HG03457 (cell line): ENCODE measurements around the gene GJC2.
A peak's percentile ranks its signal among the peaks of the same experiment; 100 is the strongest.

ENCODE experiments used
- ATAC-seq: cut with Tn5 transposase; IDR thresholded peaks from one replicate; pipeline ENCODE4 v1.9.1; 2021; ENCODE audit warnings: moderate number of reproducible peaks; ENCODE audit not compliant: unreplicated experiment

Gene GJC2

DNA sequence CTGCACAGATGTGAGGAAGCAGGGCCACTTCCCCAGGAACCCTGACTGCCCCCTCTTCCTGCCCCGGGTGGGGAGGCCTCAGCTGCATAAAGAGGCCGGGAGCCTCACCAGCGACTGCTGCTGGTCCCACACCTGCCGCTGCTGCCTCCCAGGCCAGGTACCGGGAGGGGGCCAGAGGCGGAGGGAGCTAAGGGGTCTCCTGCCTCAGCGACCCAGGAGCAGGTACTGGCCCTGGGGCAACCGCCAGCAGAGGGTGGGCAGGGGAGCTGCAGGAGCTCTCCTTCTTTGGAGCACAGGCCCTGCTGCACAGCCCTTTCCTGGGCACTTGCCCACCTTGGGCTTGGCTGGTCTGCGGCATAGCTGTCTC is 6.8 kb downstream of the GJC2 start:
- ATAC-seq = no peak

DNA sequence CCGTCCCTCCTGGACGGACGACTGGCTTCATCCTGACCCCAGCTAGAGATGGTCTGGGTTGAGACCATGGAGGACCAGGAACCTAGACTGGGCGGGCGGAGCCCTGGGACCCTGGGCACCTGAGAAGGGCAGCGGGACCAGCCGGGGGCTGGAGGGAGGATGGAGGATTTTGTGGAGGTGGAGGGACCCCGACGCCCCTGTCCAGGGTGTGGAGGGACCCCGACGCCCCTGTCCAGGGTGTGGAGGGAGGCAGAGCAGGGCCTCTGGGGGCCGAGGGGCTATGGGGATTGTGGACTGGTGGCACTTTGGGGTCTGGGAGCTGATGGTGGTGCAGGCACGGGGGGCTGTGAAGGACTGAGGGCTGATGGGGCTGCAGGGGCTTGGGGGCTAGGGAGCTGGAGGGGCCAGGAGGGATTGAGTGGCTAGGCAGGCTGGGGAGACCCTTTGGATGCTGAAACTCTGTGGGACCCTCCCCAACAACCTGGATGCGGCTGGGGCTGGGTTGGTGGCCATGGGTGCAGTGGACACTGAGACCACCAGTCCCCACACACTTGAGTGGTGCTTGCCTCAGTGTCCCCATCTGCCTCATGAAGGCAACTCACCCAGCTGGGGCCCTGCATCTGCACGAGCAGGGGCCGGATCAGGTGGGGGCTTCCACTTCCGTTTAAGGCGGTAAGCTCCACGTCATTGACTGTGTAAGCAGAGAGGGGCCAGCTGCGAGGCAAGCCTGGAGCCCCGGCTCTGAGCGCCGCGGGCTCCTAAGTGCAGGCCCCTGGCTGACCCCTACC is 7.4 kb downstream of the GJC2 start:
- no peak for ATAC-seq

DNA sequence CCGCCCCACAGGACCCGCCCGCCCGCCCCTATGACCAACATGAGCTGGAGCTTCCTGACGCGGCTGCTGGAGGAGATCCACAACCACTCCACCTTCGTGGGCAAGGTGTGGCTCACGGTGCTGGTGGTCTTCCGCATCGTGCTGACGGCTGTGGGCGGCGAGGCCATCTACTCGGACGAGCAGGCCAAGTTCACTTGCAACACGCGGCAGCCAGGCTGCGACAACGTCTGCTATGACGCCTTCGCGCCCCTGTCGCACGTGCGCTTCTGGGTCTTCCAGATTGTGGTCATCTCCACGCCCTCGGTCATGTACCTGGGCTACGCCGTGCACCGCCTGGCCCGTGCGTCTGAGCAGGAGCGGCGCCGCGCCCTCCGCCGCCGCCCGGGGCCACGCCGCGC is 8.0 kb downstream of the GJC2 start:
- no peak for ATAC-seq

DNA sequence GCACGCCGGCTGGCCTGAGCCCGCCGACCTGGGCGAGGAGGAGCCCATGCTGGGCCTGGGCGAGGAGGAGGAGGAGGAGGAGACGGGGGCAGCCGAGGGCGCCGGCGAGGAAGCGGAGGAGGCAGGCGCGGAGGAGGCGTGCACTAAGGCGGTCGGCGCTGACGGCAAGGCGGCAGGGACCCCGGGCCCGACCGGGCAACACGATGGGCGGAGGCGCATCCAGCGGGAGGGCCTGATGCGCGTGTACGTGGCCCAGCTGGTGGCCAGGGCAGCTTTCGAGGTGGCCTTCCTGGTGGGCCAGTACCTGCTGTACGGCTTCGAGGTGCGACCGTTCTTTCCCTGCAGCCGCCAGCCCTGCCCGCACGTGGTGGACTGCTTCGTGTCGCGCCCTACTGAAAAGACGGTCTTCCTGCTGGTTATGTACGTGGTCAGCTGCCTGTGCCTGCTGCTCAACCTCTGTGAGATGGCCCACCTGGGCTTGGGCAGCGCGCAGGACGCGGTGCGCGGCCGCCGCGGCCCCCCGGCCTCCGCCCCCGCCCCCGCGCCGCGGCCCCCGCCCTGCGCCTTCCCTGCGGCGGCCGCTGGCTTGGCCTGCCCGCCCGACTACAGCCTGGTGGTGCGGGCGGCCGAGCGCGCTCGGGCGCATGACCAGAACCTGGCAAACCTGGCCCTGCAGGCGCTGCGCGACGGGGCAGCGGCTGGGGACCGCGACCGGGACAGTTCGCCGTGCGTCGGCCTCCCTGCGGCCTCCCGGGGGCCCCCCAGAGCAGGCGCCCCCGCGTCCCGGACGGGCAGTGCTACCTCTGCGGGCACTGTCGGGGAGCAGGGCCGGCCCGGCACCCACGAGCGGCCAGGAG is 8.6 kb downstream of the GJC2 start:
- ATAC-seq = no peak

DNA sequence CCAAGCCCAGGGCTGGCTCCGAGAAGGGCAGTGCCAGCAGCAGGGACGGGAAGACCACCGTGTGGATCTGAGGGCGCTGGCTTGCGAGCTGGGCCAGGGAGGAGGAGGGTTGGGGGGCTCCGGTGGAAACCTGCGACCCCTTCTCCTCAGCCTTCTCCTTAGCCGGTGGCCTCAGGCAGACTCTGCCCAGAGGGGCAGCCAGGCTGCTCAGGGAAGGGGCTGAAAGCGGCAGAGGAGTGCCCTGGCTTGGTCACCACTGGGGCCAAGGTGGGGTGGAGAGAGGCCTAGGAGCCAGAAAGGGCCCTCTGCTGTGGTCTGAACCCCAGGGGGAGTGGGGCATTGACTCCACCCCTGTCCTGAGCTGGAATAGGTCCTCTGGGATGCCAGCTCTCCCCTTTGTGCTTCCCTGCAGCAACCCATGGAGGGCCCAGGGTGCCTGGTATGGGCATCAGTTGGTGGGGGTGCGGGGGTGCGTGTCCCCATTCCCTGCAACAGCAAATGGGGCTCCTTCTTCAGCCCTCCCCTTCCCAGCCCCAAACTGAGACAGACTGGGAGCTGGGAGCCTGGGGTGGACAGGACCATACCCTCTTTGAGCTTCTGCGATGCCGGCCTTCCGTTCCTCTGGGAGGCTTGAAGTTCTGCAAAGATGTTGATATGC is 9.4 kb downstream of the GJC2 start:
- ATAC-seq = no peak

DNA sequence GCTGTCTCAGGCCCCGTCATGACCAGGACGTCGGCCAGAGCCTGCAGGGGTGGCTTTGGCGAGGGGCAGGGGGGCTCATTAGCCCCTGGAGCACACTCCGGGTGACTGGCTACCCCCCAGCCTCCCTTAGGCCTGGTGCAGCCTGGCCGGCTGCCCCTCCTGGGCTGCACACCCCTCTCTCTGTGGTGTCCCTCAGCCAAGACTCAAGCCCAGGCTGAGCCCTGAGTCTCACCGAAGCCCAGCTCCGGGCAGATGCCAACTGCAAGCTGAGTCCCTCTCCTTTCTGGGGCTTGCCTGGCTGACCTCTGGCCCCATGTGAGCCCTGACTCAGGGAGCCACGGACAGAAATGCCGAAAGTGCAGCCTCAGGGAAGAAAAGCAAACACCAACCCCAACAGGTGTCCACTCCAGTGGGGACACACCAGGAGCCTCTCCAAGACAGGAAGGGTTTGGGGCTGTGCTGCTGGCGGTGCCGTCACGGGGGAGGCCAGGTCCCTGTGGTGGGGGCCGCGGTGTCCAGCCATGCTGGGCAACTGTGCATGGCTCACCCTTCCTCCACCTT is 10.6 kb downstream of the GJC2 start:
- ATAC-seq = no peak

DNA sequence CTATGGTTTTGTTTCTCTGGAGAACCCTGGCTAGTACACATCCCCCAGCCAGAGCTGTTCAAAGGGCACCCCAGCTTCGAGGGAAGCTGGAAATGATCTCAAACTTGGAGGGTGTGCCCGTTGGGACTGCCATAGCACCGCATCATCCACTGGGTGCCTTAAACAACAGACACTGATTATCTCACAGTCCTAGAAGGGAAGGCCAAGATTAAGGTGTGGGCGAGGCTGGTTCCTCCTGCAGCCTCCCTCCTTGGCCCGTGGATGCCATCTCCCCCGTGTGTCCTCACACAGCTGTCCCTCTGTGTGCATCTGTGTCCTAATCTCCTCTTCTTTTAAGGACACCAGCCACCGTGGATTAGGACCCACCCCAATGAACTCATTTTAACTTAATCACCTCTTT is 11.6 kb downstream of the GJC2 start:
- ATAC-seq = no peak

DNA sequence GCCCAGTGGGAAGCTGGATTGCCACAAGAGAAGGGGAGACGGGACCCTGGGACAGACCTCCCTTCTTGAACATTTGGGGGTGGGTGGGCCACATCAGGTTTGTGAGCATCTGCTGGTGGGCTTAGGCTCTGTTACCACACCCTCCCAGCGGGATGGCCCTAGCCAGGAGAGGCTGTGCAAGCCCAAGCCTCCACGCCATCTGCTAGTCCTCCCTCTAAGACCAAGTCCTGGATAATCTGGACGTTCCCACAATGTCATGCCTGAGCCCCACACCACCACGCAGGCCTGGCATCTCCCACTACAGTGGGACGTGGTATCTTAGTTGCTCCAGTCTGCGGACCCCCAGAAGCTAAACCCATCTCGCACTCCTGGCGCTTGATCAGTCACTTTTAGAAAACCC is 12.1 kb downstream of the GJC2 start:
- ATAC-seq = no peak

DNA sequence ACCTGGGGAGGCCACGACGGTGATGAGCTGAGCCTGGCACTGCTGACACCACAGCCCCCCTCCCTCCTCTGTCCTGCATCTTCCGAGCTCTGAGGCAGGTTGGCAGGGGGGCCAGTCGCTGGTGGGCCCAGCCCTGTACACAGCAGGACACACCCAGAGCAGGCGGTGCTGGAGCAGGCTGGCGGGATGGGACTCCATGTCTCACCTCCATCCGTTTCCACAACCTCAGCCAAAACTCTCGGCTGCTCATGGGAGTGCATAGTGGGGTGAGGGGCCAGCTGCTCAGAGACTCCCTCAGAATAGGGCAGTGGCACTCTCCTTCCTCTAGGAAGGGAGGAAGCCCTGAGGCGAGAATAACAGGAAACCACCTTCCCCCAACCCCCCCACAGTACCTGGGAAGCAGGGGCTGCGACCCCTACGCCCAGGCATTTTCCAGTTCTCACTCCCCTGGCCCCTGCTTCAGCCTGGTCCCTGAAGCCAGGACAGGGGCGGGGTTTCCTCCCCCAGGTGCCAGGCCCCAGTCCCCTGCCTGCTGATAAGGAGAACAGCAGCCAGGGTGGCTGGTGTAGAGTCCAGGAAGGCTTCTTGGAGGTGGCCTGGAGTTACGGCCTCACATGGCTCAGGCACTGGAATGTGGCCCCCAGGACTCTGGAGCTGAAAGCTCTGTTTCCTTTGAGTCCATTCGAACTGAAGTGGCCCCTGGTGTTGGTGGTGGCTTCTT is 12.7 kb downstream of the GJC2 start:
- ATAC-seq = no peak

DNA sequence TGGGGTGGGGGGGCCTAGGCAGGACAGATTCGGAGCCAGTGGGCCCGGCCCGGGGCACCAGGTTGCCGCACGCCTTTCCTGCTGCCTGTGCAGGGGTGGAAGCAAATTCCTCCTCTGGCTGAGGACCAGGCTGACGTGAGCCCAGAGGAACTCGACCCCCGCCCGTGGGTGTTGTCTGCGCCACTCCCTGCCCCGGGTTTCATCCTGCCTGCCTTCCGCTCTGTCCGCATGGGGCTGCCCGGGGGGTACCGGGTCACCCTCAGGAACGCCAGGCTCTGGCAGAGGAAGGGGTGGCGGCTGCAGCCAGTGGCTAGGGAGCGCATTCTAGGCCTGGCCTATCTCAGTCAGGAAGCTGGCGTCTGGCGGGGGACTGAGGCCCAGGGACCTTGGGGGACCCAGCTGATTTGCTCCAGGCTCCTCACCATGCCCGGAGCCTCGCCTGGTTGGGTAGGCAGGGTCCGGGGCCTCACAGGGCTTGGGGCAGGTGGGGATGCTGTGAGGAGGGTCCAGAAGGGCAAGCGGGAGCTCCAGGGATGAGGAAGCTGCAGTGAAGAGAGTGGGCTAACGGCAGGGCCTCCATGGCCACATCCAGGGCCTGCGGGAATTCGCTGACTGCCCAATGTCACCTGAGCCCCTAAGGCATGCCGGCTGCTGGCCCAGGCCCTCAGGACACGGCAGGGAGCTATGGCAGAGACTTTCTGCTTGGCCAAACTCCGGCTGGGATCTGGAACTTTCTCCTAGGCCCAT is 13.4 kb downstream of the GJC2 start:
- no peak for ATAC-seq

DNA sequence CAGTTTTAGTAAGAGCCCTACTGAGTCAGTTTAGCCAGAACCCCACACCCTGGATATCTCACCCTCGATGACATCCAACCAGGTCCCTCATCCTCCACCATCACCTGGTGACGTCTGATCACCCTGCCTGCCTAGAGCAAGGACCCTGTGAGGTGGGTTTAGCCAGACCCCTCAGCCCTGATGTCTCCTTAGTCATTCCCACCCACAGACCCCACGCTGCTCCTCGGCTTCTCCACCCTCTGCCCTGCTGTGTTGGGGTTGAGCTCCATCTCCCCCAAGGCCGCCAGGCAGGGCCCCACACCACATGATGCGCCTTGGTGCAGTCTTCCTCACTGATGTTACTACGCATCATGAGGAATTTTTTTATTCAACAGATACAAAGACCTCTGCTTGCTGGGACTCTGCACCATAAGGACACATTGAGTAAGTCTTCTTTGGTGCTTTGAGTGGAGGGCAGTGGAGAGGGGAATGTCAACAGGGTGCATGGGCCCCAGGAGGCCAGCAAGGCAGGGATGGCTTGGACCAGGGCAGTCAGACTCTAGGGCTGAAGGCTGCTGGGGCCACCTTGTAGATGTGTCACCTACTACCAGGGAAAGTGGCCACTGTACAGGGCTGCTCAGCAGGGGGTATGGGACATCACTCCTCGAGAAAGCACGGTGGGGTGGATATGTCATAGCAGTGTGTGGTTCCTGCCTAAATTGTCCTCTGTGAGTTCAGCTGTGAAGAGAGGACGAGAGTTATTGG is 14.2 kb downstream of the GJC2 start:
- ATAC-seq = no peak

DNA sequence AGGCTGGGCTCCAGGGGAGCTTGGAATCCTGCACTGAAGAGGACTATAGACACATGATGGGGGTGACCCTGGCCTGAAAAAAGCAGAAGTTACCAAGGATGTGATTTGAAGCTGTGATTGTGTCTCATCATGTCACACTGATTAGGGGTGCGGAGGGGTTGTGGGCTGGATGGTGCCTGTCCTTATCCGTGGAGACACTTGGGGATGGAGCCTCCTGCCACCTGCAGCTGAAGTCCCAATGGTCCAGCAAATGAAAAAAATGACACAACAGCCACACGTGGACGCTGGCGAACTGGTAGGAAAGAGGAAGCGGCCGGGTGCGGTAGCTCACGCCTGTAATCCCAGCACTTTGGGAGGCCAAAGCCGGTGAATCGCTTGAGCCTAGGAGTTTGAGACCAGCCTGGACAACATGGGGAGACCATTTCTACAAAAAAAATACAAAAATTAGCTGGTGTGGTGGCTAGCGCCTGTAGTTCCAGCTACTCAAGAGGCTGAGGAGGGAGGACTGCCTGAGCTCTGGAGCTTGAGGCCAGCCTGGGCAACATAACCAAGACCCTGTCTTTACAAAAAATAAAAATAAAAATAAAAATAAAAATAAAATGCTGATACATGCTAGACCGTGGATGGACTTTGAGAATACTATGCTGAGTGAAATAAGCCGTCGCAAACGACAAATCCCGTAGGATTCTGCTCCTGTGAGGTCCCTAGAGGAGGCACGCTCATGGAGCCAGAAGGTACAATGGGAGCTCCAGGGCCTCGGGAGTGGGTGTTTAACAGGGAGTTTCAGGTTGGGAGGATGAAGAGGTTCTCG is 15.0 kb downstream of the GJC2 start:
- no peak for ATAC-seq

DNA sequence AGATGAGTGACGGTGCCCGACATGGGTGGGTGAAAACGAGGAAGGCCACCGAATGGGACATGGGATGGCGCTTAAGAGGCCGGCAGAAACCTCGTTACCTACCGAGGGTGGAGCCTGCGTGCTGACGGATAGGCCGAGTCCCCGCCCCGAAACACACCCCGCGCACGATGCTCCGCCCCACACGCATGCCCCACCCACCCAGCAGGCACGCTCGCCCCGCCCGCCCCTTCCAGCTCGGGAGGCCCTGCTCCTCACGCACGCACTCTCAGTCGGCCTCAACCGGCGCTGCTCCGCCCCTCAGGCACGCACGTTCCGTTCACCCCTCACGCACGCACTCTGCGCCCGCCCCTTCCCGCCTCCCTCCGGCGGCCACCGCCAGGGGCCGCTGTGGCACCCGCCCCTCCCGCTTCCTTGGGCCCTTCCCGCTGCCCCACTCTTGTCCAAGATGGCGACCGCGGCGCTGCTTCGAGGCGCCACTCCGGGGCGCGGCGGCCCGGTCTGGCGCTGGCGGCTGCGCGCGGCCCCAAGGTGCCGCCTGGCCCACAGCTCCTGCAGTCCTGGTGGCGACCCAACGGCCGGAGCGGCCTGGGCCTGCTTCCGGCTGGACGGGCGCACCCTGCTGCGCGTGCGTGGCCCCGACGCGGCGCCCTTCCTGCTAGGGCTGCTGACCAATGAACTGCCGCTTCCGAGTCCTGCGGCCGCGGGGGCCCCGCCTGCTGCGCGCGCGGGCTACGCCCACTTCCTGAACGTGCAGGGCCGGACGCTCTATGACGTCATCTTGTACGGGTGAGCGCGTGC is 15.8 kb downstream of the GJC2 start, which contains the start of gene IBA57:
Gene IBA57, plus strand, starts transcription at position 433 of the 798 bp plus-strand sequence. Its CDS starts 13 bp downstream, at position 446.
- peak; percentile 76 for ATAC-seq

DNA sequence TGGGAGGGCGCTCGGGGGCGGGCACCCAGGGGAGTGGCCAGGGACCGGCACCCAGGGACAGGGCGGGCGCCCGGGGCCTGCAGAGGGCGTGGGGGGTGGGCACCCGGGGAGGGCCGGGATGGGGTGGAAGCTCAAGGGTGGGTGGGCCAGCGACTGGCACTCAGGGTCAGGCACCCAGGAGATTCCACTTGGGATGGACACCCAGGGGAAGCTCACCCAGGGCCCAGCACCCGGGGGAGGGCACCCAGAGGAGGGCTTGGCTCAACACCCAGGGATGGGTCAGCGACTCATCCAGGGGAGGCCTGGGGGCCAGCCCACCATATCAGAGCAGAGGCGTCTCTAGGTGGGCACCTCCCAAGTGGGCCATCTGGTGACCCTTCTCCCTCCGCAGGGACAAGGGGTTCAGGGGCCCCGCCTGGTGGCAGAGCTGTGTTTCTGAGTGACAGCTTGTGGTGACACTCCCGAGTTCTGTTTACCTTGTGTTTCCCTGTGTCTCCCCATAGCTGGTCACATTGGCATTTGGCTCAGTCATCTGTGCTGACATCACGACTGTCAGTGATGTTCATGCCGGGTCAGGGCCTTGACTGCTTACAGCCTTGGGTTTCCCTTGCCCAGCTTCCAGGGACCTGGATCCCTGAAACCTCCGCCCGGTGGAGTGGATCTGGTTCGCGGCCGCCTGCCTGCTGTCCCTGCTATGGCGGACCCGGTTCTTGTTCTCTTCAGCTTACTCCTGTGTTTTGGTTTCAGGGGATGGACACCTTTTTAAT is 16.6 kb downstream of the GJC2 start:
- peak; percentile 5 for ATAC-seq

DNA sequence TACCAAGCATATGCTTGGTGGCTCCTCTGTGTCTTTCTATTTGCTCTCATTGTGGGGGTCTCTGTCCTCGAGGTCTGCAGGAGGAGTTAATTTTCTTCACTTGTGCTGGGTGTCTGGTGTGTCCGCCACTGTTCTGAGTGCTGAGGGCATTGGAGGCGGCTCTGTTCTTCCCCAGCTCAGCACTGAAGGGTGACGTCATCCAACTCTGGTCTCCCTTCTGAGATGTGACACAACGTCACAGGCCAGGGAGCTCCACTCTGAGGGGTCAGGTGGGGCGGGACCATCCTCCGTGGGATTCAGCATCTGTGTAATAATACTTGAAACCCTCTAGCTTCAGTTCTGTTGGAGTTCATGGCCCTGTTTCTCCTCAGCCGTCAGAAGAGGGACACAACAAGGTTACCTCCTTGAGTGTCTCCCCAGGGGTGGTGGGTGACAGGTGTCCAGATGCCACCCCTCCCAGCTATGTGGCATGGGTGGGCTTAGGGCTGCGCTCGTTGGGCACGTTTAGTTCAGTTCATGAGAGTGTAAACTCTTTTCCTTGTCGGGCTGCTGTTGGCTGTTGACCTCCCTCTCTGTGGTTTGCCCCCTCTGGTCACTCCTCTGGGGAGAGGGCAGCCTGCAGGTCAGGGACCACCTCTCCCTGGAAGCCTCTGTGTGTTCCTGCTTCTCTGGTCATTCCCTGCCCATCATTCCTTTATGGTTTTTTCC is 19.0 kb downstream of the GJC2 start:
- ATAC-seq = no peak

DNA sequence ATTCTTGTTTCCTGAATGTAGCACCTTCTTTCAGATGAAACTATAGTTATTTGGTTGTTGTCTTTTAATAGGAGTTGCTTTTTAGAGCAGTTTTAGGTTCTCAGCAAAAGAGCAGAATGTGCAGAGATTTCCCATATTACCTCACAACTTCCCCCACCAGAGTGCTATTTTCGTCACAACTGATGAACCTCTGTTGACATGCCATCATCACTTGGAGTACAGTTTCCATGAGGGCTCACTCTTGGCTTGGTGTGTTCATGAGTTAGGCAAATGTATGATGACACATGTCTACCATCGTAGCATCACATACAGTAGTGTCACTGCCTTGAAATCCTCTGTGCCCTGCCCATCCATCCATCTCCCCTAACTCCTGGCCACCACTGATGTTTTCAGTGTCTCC is 19.6 kb downstream of the GJC2 start:
- ATAC-seq = no peak
